ENCODE measurements around the gene HES4. TPM values are rescaled to one million over a fixed set of nuclear protein-coding genes. Genes with fewer than 3 reads are reported as not detected.

HES4 gene
- total RNA-seq, 1 experiment from 2014 or later: 8.4 TPM

DNA sequence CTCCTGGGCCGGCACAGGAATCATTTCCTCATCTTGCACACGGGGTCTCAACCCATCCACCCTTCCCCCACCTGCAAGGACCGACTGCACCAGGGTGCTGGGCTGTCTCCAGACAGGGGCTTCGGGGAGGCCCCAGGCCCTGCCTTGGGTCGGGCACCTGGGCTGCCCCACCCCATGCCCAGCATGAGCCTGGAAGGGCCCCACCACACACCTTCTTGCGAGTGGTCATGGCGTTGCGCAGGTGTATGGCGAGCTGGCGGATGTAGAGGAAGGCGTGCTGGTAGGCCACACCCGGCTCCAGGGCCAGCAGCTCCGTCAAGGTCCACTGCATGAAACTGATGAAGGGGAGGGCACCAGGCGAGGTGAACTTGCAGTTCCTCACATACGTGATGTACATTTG, 47.7 kb downstream of the HES4 start:
- DNase-seq (ENCODE audit: low read depth, low spot score): no peak
- in situ Hi-C loops (cut with HindIII; ENCODE audit: low pct_unique_long_range_greater_than_20kb, low sequenced_read_pairs): no loop called here

DNA sequence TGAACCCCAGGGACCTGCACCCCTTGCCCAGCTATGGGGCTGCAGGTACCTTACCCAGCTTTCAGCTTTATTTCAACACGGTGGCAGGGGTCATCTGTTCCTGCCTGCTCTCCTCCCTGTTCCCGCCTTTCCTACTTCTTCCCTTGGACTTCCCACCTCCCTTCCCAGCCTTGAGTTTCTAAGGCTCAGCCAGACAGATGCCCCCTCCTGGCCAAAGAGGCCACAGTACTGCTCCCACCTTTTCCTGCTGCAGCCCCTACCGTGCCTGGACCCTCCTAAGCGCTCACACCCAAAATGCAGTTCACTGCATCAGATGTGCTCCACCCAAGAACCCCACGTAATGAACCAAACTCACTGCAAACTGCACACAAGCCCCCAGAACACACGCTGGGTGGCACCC, 48.5 kb downstream of the HES4 start:
- in situ Hi-C loops (cut with HindIII; ENCODE audit: low pct_unique_long_range_greater_than_20kb, low sequenced_read_pairs): no loop called here
- peak; percentile 49 for DNase-seq (ENCODE audit: low read depth, low spot score)

DNA sequence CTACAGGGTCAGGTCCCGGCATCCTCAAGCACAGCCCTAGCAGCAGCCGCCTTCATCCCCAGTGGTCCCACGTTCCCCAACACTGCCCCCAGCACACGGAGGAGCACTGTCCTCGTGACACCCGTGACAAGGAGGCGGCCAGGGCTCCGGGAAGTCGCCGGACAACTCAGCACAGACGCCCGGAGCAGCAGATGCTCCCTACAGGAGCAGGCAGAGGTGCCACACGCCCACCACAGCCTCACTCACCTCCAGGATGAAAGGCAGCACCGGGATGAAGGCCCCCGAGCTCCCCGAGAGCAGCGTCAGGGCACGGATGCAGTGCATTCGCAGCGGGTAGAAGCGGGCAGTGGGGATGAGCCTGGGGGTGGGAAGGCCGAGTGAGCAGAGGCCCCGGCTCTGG, 49.0 kb downstream of the HES4 start:
- no peak for DNase-seq (ENCODE audit: low read depth, low spot score)
- in situ Hi-C loops (cut with HindIII; ENCODE audit: low pct_unique_long_range_greater_than_20kb, low sequenced_read_pairs): no loop called here

DNA sequence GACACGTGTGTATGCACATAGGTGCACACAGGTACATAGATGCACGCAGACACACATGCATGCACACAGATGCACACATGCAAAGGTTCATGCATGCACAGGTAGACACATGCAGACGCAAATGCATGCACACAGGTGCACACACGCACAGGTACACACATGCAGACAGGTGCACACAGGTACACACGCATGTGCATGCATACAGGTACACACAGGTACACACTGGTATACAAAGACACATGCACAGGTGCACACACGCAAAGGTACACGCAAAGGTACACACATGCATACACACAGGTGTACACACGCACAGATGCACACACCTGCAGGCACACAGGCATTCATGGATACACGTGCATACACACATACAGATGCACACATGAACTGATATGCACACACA, 49.6 kb downstream of the HES4 start:
- DNase-seq (ENCODE audit: low read depth, low spot score): no peak
- in situ Hi-C loops (cut with HindIII; ENCODE audit: low pct_unique_long_range_greater_than_20kb, low sequenced_read_pairs): no loop called here

Small RNA genes lying within 50 kb of the gene (small RNA-seq; reads per million reads assigned to genes)
- gene AL645608.3: 0 reads per million in 2 experiments

Other genes with a start within 250 kb of the HES4 start
- gene SAMD11, start 76.2 kb downstream of the HES4 start, total RNA-seq (2014; rRNA removed; shearing (Covaris generic)): not detected in 2 replicates
- gene NOC2L, start 40.8 kb downstream of the HES4 start, total RNA-seq (2014; rRNA removed; shearing (Covaris generic)): 117 and 123 TPM in 2 replicates
- gene KLHL17, start 39.5 kb downstream of the HES4 start, total RNA-seq (2014; rRNA removed; shearing (Covaris generic)): 5.3 and 6.3 TPM in 2 replicates
- 0.03 and 0.11 TPM in 2 replicates for gene PLEKHN1, start 33.6 kb downstream of the HES4 start, total RNA-seq (2014; rRNA removed; shearing (Covaris generic))
- gene PERM1, start 18.0 kb downstream of the HES4 start, total RNA-seq (2014; rRNA removed; shearing (Covaris generic)): 0.85 and 1.3 TPM in 2 replicates
- gene ISG15, start 13.4 kb upstream of the HES4 start, total RNA-seq (2014; rRNA removed; shearing (Covaris generic)): 3.1 and 6.2 TPM in 2 replicates
- 21.3 and 23.0 TPM in 2 replicates for gene AGRN, start 20.0 kb upstream of the HES4 start, total RNA-seq (2014; rRNA removed; shearing (Covaris generic))
- not detected in 2 replicates for gene RNF223, start 74.2 kb upstream of the HES4 start, total RNA-seq (2014; rRNA removed; shearing (Covaris generic))
- 9.4 and 10.0 TPM in 2 replicates for gene C1orf159, start 116.0 kb upstream of the HES4 start, total RNA-seq (2014; rRNA removed; shearing (Covaris generic))
- gene TTLL10, start 173.8 kb upstream of the HES4 start, total RNA-seq (2014; rRNA removed; shearing (Covaris generic)): not detected in 2 replicates
- gene TNFRSF18, start 206.5 kb upstream of the HES4 start, total RNA-seq (2014; rRNA removed; shearing (Covaris generic)): not detected in 2 replicates
- not detected in 2 replicates for gene TNFRSF4, start 214.1 kb upstream of the HES4 start, total RNA-seq (2014; rRNA removed; shearing (Covaris generic))
- gene SDF4, start 231.9 kb upstream of the HES4 start, total RNA-seq (2014; rRNA removed; shearing (Covaris generic)): 94.2 and 97.3 TPM in 2 replicates
- gene B3GALT6, start 232.1 kb upstream of the HES4 start, total RNA-seq (2014; rRNA removed; shearing (Covaris generic)): 25.9 and 29.0 TPM in 2 replicates
- gene C1QTNF12, start 246.6 kb upstream of the HES4 start, total RNA-seq (2014; rRNA removed; shearing (Covaris generic)): not detected in 2 replicates